Activated CD8-positive, alpha-beta T cell treated with anti-CD3 and anti-CD28 coated beads for 36 hours (primary cell): Measurements from ENCODE around the gene NDUFV2. TPM values are rescaled to one million over a fixed set of nuclear protein-coding genes. Genes with fewer than 3 reads are reported as not detected.

Experiments
- ATAC-seq: fragments of 200-7000 bp; cut with Tn5 transposase; one replicate; pipeline ENCODE4 v1.10.0; 2021; ENCODE audit warnings: mild to moderate bottlenecking, moderate library complexity
- CTCF ChIA-PET: fragments of 350-600 bp; sonication (Branson Sonifier 250); formaldehyde crosslinking; loops from one replicate; lab custom pipeline; 2021; ENCODE audit warnings: antibody characterized with exemption; lab: Charles Lee
- POLR2A ChIA-PET: fragments of 350-600 bp; sonication (Branson Sonifier 250); formaldehyde crosslinking; loops from one replicate; lab custom pipeline; 2021; ENCODE audit warnings: antibody characterized with exemption; lab: Charles Lee
- DNase-seq: peaks from one replicate; pipeline ENCODE4 v3.0.0-alpha.2; 2020
- H3K27ac Mint-ChIP-seq: one replicate; pipeline ENCODE4 v1.8.0; 2021; ENCODE audit warnings: mild to moderate bottlenecking, mixed read lengths
- H3K27me3 Mint-ChIP-seq: one replicate; pipeline ENCODE4 v1.8.0; 2021; ENCODE audit warnings: mixed read lengths
- H3K36me3 Mint-ChIP-seq: one replicate; pipeline ENCODE4 v1.8.0; 2021; ENCODE audit warnings: low read depth, mixed read lengths
- H3K4me1 Mint-ChIP-seq: one replicate; pipeline ENCODE4 v1.8.0; 2021; ENCODE audit warnings: low read depth, mixed read lengths
- H3K4me3 Mint-ChIP-seq: one replicate; pipeline ENCODE4 v1.8.0; 2021; ENCODE audit warnings: mild to moderate bottlenecking, moderate library complexity, mixed read lengths
- H3K9me3 Mint-ChIP-seq: one replicate; pipeline ENCODE4 v1.8.0; 2021; ENCODE audit warnings: mixed read lengths
- intact Hi-C: fragments of 100-400 bp; cut with micrococcal nuclease; formaldehyde crosslinking; loops from one replicate; pipeline ENCODE4 v1.10.0; 2022
- total RNA-seq, 2 experiments: library from RNA; stranded (reverse); gene quantifications; one replicate each; pipeline ENCODE4 v1.2.3, GENCODE V29; 2021
- TF ChIP-seq, protein P1 (sequence below): fragments of 200-600 bp; IDR thresholded peaks from one replicate; pipeline ENCODE4 v1.8.0; 2022; ENCODE audit warnings: antibody characterized with exemption, mild to moderate bottlenecking

The NDUFV2 gene
- total RNA-seq, 2 experiments from 2014 or later: 324 to 332 TPM

DNA sequence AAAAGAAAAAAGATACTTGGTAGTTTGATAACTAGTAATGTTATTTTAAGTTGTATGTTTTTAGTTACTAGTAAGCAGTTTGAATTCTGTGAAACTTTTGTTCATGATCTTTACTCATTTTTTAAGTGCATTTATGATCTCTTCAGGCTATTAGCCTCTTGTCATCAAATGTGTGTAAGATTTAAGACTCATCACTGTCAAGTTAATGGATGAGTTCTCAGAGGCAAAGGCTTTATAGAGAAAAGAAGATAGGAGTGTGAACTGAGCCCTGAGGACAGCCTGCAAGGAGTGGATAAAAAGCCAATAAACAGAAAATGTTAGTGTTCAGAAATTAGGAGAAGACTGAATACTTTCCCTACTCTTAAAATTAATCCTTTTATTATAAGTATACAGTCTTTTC, 13.5 kb downstream of the NDUFV2 start:
- no peaks in the 10 kb centered on the region for H3K27me3 Mint-ChIP-seq
- intact Hi-C loops: no loop called here
- H3K36me3 Mint-ChIP-seq: peaks cover 67% of the 10 kb centered on the region
- H3K9me3 Mint-ChIP-seq: peaks cover 2% of the 10 kb centered on the region
- CTCF ChIA-PET: interaction anchor here (0.9 to 4.5 kb wide), 6 partner anchors 11 to 42 kb away, joined by 3 to 28 read pairs (median 4); no protein-coding TSS in a partner anchor
- POLR2A ChIA-PET: interaction anchor here (1.4 to 17.1 kb wide), 8 partner anchors 10 to 33 kb away, joined by 4 to 278 read pairs (median 16); partner anchors contain the start of genes ANKRD12 and NDUFV2
- peak overlapping the region; percentile 96 for H3K27ac Mint-ChIP-seq
- TF ChIP-seq, protein P1, sequence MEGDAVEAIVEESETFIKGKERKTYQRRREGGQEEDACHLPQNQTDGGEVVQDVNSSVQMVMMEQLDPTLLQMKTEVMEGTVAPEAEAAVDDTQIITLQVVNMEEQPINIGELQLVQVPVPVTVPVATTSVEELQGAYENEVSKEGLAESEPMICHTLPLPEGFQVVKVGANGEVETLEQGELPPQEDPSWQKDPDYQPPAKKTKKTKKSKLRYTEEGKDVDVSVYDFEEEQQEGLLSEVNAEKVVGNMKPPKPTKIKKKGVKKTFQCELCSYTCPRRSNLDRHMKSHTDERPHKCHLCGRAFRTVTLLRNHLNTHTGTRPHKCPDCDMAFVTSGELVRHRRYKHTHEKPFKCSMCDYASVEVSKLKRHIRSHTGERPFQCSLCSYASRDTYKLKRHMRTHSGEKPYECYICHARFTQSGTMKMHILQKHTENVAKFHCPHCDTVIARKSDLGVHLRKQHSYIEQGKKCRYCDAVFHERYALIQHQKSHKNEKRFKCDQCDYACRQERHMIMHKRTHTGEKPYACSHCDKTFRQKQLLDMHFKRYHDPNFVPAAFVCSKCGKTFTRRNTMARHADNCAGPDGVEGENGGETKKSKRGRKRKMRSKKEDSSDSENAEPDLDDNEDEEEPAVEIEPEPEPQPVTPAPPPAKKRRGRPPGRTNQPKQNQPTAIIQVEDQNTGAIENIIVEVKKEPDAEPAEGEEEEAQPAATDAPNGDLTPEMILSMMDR: no peak
- peak overlapping the region; percentile 43 for H3K4me3 Mint-ChIP-seq
- DNase-seq (no peak), ATAC-seq (no peak)
- peaks cover 80% of the 10 kb centered on the region for H3K4me1 Mint-ChIP-seq

DNA sequence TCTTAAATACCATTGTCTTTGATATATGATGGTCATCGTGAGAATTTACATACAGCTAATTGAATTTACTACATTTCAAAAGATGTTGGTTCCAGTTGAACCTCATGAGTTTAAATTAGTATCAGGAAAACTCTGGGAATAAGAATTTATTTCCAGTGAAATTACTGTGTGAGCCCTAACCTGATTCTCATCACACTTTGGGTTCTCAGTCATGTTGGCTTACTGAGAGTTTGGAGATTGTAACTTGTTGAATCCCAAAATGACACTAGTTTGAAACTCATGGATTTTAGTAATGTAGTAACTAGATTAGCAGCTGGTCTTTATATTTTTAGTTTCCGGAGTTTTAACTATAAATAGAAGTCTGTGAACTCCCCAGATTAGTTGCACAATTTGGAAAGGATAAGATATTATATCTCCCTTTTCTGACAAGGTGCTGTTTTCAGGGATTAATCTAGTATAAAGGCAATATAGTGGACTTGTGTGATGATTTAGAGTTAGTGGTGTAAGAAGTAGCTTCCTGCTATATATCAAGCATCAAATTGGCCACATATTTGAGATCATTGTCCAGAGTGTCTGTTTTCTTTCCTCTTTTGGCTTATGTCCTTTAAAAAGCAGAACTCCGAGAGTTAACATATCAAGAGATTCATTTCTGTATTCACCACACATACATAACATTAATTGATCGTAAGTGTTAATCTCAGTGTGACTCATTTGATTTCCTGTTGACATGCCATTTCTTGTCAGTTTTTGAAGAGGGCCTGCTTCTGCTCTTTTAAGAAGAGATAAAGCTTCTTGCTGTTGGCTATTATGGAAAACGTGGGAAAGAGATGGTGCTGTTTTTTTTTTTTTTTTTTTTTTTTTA, 15.7 kb downstream of the NDUFV2 start:
- intact Hi-C loops: loop anchor here (1.0 to 2.0 kb wide), 2 partner anchors 19 to 36 kb away; partner anchors contain the start of gene ANKRD12
- Mint-ChIP-seq H3K27ac (peak overlapping the region; percentile 96), H3K9me3 (no peaks in the 10 kb centered on the region), H3K4me1 (peaks cover 87% of the 10 kb centered on the region), H3K27me3 (no peaks in the 10 kb centered on the region), H3K36me3 (peaks cover 64% of the 10 kb centered on the region), H3K4me3 (peak overlapping the region; percentile 58)
- POLR2A ChIA-PET: interaction anchor here (0.6 to 17.1 kb wide), 13 partner anchors 8 to 484 kb away, joined by 3 to 278 read pairs (median 15); partner anchors contain the start of genes ANKRD12 and NDUFV2
- CTCF ChIA-PET: interaction anchor here (0.7 to 4.5 kb wide), 12 partner anchors 8 to 216 kb away, joined by 3 to 28 read pairs (median 4); no protein-coding TSS in a partner anchor
- TF ChIP-seq, protein P1: no peak
- DNase-seq (no peak), ATAC-seq (peak; percentile 45)

DNA sequence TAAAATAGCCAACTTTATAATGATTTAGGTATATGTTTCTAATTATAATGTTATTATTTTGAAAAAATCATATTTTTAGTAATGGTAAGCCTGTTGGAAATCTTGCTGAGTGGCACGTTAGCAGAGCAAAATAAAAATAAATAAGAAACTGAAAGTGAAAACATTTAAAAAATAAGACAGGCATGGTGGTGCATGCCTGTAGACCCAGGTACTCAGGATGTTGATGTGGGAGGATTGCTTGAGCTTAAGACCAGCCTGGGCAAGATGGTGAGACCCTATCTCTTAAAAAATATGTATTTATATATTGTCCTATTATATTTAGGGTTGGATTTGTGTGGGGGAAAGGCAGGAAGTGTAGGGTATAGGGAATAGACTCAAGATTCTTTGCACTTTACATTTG, 18.3 kb downstream of the NDUFV2 start:
- H3K4me3 Mint-ChIP-seq: peak overlapping the region; percentile 22

DNA sequence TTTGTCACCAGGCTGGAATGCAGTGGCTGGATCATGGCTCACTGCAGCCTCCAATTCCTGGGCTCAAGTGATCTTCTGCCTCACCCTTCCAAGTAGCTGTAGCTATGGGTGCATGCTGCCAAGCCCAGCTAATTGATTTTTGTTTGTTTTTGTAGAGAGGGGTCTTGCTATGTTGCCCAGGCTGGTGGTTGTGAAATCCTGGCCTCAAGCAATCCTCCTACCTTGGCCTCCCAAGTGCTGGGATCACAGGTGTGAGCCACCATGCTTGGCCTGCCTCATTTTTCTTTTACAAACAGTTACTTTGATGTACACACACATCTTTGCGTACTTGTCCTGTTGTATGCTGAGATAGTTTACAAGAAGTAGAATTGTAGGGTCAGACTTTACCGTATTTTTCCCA, 21.0 kb downstream of the NDUFV2 start:
- ATAC-seq (no peak), DNase-seq (no peak)
- TF ChIP-seq, protein P1: no peak
- H3K27me3 Mint-ChIP-seq: no peaks in the 10 kb centered on the region
- intact Hi-C loops: no loop called here
- no peaks in the 10 kb centered on the region for H3K9me3 Mint-ChIP-seq
- peaks cover 65% of the 10 kb centered on the region for H3K4me1 Mint-ChIP-seq
- H3K36me3 Mint-ChIP-seq: peaks cover 68% of the 10 kb centered on the region
- CTCF ChIA-PET: interaction anchor here (0.9 to 1.4 kb wide), 3 partner anchors 11 to 20 kb away, joined by 4 to 5 read pairs (median 4); no protein-coding TSS in a partner anchor
- H3K4me3 Mint-ChIP-seq: no peak overlapping the region
- POLR2A ChIA-PET: interaction anchor here (1.0 to 17.1 kb wide), 3 partner anchors 10 to 20 kb away, joined by 3 to 278 read pairs (median 3); partner anchors contain the start of gene ANKRD12
- H3K27ac Mint-ChIP-seq: peak overlapping the region; percentile 34

More for the DNA sequence above, 18.3 kb downstream of the NDUFV2 start:
- POLR2A ChIA-PET: interaction anchor here (0.8 to 17.1 kb wide), 10 partner anchors 9 to 38 kb away, joined by 3 to 278 read pairs (median 5); partner anchors contain the start of genes ANKRD12 and NDUFV2
- CTCF ChIA-PET: interaction anchor here (0.9 to 2.3 kb wide), 2 partner anchors 11 to 47 kb away, joined by 4 to 5 read pairs; no protein-coding TSS in a partner anchor
- ATAC-seq (peak; percentile 17), DNase-seq (no peak)
- Mint-ChIP-seq H3K4me1 (peaks cover 81% of the 10 kb centered on the region), H3K27me3 (no peaks in the 10 kb centered on the region), H3K27ac (peak overlapping the region; percentile 62), H3K36me3 (peaks cover 66% of the 10 kb centered on the region), H3K9me3 (no peaks in the 10 kb centered on the region)
- TF ChIP-seq, protein P1: no peak
- intact Hi-C loops: no loop called here
